IPS-20b (cell line): ENCODE results near the gene CCDC192.

Experiments used
- H3K27ac ChIP-seq: one replicate; pipeline ENCODE4 v1.5.1; 2013; ENCODE audit warnings: low read length
- H3K27me3 ChIP-seq: 2 replicates; pipeline ENCODE4 v1.6.1; 2013; ENCODE audit warnings: mild to moderate bottlenecking, low read length, inconsistent platforms; ENCODE audit not compliant: insufficient read depth
- H3K36me3 ChIP-seq: 2 replicates; pipeline ENCODE4 v1.6.1; 2013; ENCODE audit warnings: low read depth, mild to moderate bottlenecking, inconsistent platforms, low read length, moderate library complexity; ENCODE audit not compliant: insufficient read depth
- H3K4me1 ChIP-seq: 2 replicates; pipeline ENCODE4 v1.6.1; 2013; ENCODE audit warnings: mild to moderate bottlenecking, control low read depth, inconsistent platforms, low read length, moderate library complexity; ENCODE audit not compliant: insufficient read depth
- H3K4me3 ChIP-seq: 2 replicates; pipeline ENCODE4 v1.5.1; 2013; ENCODE audit warnings: mild to moderate bottlenecking, low read length, inconsistent platforms
- H3K9ac ChIP-seq: 2 replicates; pipeline ENCODE4 v1.6.1; 2013; ENCODE audit warnings: low read depth, mild to moderate bottlenecking, inconsistent platforms, low read length, moderate library complexity
- H3K9me3 ChIP-seq: 2 replicates; pipeline ENCODE4 v1.6.1; 2013; ENCODE audit warnings: mild to moderate bottlenecking, low read depth, low read length, inconsistent platforms; ENCODE audit not compliant: insufficient read depth

The CCDC192 gene

DNA sequence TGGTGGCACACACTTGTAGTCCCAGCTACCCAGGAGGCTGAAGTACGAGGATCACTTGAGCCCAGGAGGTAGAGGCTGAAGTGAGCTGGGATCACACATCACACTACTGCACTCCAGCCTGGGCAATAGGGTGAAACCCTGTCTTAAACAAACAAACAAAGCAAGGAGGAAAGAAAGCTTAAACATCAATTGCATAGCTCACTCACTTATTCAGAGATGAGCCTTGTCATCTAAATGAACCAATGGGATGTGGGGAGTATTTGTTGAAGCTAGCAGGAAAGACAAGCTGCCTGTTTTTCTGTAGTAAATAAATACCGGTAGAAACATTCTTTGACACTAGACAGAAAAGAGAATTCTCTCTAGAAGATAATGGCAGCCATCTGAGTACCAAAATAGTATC is 219.4 kb downstream of the CCDC192 start:
- Histone ChIP-seq H3K36me3 (no peaks in the 10 kb centered on the region), H3K4me3 (no peak overlapping the region), H3K9ac (no peak overlapping the region), H3K27ac (no peak overlapping the region), H3K4me1 (peaks cover 3% of the 10 kb centered on the region; the same call in 1 of the 2 replicates), H3K9me3 (no peaks in the 10 kb centered on the region), H3K27me3 (0 out of 2 replicates have a peak, but pooled peaks cover 8% of the 10 kb centered on the region)

GRCh38 chr5:127923804-127924570 is 220.8 kb downstream of the CCDC192 start:
- H3K27me3 ChIP-seq = 0 out of 2 replicates have a peak, but pooled peaks cover 8% of the 10 kb centered on the region
- H3K4me1 ChIP-seq = peaks cover 3% of the 10 kb centered on the region; the same call in 1 of the 2 replicates
- H3K9ac ChIP-seq = no peak overlapping the region
- H3K4me3 ChIP-seq = no peak overlapping the region
- H3K9me3 ChIP-seq = no peaks in the 10 kb centered on the region
- no peaks in the 10 kb centered on the region for H3K36me3 ChIP-seq
- H3K27ac ChIP-seq = no peak overlapping the region

DNA sequence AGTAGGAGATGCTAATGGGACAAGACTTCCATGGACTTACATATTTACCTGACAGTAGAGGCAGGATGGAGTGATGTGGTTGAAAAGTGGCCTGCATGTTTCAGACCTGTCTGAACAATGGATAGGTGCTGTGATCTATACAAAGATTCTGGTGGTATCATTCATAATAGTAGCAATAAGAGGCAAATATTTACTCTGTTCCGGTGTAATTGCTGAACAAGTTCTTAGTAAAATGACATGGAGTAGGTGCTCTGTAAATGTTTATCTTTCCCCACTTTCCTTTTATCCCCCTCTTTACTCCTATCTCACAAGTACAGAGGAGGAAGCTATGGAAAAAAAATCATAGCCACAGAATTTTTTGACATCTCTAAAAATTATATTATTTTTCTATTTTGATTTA is 221.4 kb downstream of the CCDC192 start:
- no peaks in the 10 kb centered on the region for H3K36me3 ChIP-seq
- H3K27ac ChIP-seq = no peak overlapping the region
- H3K4me1 ChIP-seq = peaks cover 3% of the 10 kb centered on the region; the same call in 1 of the 2 replicates
- H3K9me3 ChIP-seq = no peaks in the 10 kb centered on the region
- no peak overlapping the region for H3K4me3 ChIP-seq
- 0 out of 2 replicates have a peak, but pooled peaks cover 8% of the 10 kb centered on the region for H3K27me3 ChIP-seq
- no peak overlapping the region for H3K9ac ChIP-seq

GRCh38 chr5:127925916-127926315 is 222.7 kb downstream of the CCDC192 start:
- Histone ChIP-seq H3K4me3 (no peak overlapping the region), H3K4me1 (peaks cover 3% of the 10 kb centered on the region; the same call in 1 of the 2 replicates), H3K9ac (no peak overlapping the region), H3K36me3 (no peaks in the 10 kb centered on the region), H3K27ac (no peak overlapping the region), H3K9me3 (no peaks in the 10 kb centered on the region), H3K27me3 (peaks cover 16% of the 10 kb centered on the region)

DNA sequence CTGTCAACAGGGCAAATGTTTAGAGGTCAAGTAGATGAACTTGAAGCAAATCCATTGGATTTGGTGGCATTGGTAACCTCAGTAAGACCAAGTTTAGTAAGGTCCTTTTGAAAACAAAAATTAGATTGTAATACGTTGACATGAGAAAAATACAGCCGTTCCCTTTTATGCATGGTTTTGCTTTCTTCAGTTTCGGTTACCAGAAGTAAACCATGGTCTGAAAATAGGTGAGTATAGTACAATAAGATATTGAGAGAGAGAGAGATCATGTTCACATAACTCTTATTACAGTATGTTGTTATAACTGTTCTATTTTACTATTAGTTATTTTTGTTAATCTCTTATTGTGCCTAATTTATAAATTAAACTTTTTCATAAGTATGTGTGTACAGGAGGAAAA is 223.8 kb downstream of the CCDC192 start:
- Histone ChIP-seq H3K4me1 (peaks cover 3% of the 10 kb centered on the region; the same call in 1 of the 2 replicates), H3K27ac (no peak overlapping the region), H3K4me3 (no peak overlapping the region), H3K9ac (no peak overlapping the region), H3K27me3 (peaks cover 27% of the 10 kb centered on the region), H3K9me3 (no peaks in the 10 kb centered on the region), H3K36me3 (no peaks in the 10 kb centered on the region)

DNA sequence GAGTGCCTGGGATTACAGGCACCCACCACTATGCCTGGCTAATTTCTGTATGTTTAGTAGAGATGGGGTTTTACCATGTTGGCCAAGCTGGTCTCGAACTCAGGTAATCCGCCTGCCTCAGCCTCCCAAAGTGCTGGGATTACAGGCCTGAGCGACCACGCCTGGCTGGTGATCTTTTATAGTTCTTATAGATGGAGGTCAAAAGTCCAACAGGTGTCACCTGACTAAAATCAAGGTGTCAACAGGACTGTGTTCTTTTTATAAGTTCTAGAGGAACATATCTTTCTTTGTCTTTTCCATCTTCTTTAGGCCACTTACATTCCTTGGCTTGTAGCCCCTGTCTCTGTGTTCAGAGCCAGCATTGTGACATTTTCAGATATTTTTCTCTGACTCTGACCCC is 224.9 kb downstream of the CCDC192 start:
- H3K9me3 ChIP-seq = no peaks in the 10 kb centered on the region
- peaks cover 38% of the 10 kb centered on the region for H3K27me3 ChIP-seq
- H3K36me3 ChIP-seq = no peaks in the 10 kb centered on the region
- no peak overlapping the region for H3K27ac ChIP-seq
- peaks cover 3% of the 10 kb centered on the region; the same call in 1 of the 2 replicates for H3K4me1 ChIP-seq
- H3K9ac ChIP-seq = no peak overlapping the region
- no peak overlapping the region for H3K4me3 ChIP-seq

- Histone ChIP-seq H3K9me3 (no peaks in the 10 kb centered on the region), H3K4me1 (peaks cover 7% of the 10 kb centered on the region; the same call in 1 of the 2 replicates), H3K4me3 (no peak overlapping the region), H3K9ac (no peak overlapping the region), H3K27me3 (peaks cover 60% of the 10 kb centered on the region), H3K36me3 (no peaks in the 10 kb centered on the region), H3K27ac (no peak overlapping the region)
These were observed 227.1 kb downstream of the CCDC192 start for GRCh38 chr5:127930311-127930710.

DNA sequence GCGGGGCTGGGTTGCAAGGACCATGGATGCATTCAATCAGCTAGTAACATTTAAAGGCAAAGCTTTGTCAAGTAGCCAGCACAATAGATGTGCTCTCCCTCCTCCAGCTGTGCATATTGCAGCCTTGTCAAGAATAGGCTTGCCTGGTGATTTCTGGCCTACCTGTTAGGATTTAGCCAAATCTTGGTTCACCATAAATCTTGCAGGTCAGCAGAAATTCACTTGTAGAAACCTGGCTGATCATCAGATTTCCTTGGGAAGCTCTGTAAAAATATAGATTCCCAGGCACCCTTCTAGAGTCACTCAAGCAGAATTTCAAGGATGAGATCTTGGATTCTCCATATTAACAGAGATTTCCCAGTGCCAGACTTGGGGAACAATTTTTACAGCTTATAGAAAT is 228.2 kb downstream of the CCDC192 start:
- Histone ChIP-seq H3K9me3 (no peaks in the 10 kb centered on the region), H3K9ac (no peak overlapping the region), H3K27me3 (peaks cover 68% of the 10 kb centered on the region), H3K4me1 (peaks cover 7% of the 10 kb centered on the region; the same call in 1 of the 2 replicates), H3K4me3 (no peak overlapping the region), H3K27ac (no peak overlapping the region), H3K36me3 (no peaks in the 10 kb centered on the region)

DNA sequence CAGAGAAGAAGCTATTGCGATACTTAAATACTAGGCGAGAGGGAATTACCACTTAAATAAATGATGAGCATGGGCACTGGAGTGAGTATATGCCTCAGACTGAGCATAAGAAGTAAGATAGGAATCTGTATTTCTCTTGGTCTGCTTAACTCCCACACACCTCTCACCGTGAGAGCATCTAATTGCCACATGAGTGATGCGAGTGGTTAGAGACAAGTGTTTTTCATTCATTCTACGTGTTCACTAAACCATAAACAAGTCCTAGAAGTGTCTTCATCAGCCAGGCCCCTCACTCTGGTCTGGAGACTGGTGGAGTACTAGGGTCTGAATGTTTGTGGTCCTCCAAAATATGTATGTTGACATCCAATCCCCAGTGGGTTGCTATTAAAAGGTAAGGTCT is 230.2 kb downstream of the CCDC192 start:
- no peak overlapping the region for H3K9ac ChIP-seq
- H3K27me3 ChIP-seq = peaks cover 83% of the 10 kb centered on the region
- H3K9me3 ChIP-seq = no peaks in the 10 kb centered on the region
- H3K4me1 ChIP-seq = peaks cover 7% of the 10 kb centered on the region; the same call in 1 of the 2 replicates
- H3K27ac ChIP-seq = no peak overlapping the region
- no peak overlapping the region for H3K4me3 ChIP-seq
- H3K36me3 ChIP-seq = no peaks in the 10 kb centered on the region

GRCh38 chr5:127934791-127935256 is 231.6 kb downstream of the CCDC192 start:
- no peak overlapping the region for H3K9ac ChIP-seq
- H3K27me3 ChIP-seq = peaks cover 90% of the 10 kb centered on the region
- no peaks in the 10 kb centered on the region for H3K9me3 ChIP-seq
- no peak overlapping the region for H3K27ac ChIP-seq
- no peaks in the 10 kb centered on the region for H3K36me3 ChIP-seq
- H3K4me3 ChIP-seq = no peak overlapping the region
- peaks cover 7% of the 10 kb centered on the region; the same call in 1 of the 2 replicates for H3K4me1 ChIP-seq

DNA sequence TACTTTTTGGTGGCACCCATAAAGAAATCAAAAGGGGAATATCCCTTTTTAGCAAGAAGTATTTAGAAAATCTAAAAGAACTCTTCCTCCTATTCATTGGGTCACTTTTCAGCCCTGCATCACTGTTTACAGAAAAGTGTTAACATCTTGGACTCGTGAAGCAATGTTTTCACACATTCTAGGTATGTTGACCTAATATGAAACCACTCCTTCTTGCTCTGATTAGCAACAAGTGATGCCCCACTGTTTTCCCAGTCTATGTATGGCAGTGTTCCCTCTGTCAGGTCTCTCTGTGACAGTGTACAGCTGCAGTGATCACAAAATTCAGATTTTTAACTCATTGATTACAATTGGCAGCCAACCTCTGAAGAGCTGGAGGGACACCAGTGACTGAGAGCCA is 232.2 kb downstream of the CCDC192 start:
- Histone ChIP-seq H3K27ac (no peak overlapping the region), H3K4me3 (no peak overlapping the region), H3K36me3 (no peaks in the 10 kb centered on the region), H3K9me3 (no peaks in the 10 kb centered on the region), H3K27me3 (peaks cover 87% of the 10 kb centered on the region), H3K4me1 (peaks cover 7% of the 10 kb centered on the region; the same call in 1 of the 2 replicates), H3K9ac (no peak overlapping the region)

DNA sequence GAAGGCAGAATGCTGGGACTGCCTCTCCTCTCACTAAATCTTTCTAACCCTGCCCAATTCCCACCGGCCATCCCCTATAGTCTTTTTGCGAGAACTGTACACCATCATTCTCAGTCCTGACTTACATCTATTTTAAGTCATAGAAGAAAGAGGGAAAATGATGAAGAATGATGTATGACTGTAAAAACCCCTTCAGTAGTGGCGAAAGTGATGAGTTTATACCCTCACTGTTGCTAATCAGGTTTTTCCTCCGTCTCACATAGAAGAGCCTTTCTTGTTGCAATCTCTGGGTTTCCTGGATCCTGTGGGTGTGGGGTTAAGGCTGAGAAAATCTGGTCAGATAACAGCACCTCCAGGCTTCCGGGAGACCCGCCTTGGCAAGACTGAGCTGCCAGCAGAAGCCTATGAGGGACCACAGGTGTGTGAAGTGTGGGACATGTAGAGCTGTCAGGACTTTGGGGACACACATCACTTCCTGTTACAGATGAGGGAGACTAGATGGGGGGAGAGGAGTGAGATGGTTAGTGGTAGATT is 233.3 kb downstream of the CCDC192 start:
- H3K27me3 ChIP-seq = peaks cover 76% of the 10 kb centered on the region
- H3K4me3 ChIP-seq = no peak overlapping the region
- no peak overlapping the region for H3K27ac ChIP-seq
- H3K9me3 ChIP-seq = no peaks in the 10 kb centered on the region
- peaks cover 15% of the 10 kb centered on the region; the same call in 1 of the 2 replicates for H3K4me1 ChIP-seq
- no peak overlapping the region for H3K9ac ChIP-seq
- no peaks in the 10 kb centered on the region for H3K36me3 ChIP-seq
